NCI-H2171 (cell line): ENCODE measurements around the gene RGL2.
A peak's percentile ranks its signal among the peaks of the same experiment; 100 is the strongest.

Source experiments
- DNase-seq: peaks from one replicate; lab custom pipeline; 2025; lab: John Stamatoyannopoulos, UW

RGL2 gene

GRCh38 chr6:33316603-33317418, 18.1 kb upstream of the RGL2 start:
- DNase-seq, result no peak

- no peak for DNase-seq
Measured at GRCh38 chr6:33315793-33316602, 17.3 kb upstream of the RGL2 start.

- DNase-seq, result no peak
Measured at GRCh38 chr6:33314943-33315792, 16.4 kb upstream of the RGL2 start.

DNA sequence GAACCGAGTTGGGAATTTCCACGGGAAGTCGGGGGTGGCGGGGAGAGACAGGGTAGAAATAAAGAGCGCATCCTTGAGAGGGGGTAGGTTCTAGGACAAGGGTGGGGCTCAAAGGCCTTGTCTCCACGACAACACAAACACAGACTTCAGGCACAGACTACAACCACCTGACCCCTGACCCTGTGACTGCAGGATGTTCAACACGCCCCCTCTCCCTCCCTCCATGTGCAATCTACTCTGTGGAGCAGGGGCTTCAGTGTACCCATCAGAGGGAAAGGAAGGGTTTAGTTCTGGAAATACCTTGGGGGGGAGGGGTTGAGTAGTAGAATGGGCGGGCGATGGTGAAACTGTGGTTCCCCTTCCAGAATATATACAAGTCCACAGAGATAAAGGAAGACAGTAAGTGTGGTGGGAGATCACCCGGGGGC, 15.8 kb upstream of the RGL2 start:
- no peak for DNase-seq

- DNase-seq, result no peak
Measured at GRCh38 chr6:33313709-33314514, 15.2 kb upstream of the RGL2 start, which contains the start of gene TAPBP. Gene TAPBP, minus strand, starts transcription at chr6:33314078. Its CDS starts 37 bp downstream, at chr6:33314041.

GRCh38 chr6:33313105-33313708, 14.5 kb upstream of the RGL2 start:
- DNase-seq, result no peak

DNA sequence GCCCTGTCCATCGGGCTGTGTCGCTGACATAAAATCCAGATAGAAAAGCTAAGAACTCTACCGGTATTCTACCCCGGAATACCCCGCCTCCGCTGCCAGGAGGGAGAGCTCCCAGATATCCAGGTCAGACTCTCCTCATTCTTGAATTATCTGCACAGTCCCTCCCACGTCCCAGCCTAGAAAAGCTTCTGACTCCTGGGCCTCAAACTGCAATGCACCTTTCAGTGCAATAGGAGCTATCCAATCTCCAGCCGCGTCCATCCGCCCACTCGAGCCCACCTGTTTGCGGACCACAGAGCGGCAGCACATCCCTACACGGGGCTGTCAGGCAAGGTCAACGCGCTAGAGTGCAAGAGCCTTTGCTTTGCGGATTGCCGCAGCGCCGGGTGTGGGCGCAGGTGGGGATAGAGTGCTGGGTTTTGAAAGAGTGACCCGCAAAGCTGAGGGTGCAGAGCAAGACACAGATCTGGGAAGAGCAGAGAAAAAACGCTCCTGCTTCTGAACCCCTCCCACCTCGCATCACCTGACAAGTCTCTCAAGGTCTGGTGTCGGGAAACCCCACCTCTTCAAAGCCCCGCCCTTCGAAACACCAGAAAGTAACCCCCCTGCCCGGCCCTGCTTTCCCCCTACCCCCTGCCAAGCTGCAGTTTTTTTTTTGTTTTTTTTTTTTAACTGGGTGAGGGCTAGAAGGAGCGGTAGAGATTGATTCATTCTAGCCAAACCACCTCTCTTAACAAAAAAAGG, 13.8 kb upstream of the RGL2 start:
- peak; percentile 89 for DNase-seq

GRCh38 chr6:33306356-33306755, 7.6 kb upstream of the RGL2 start:
- DNase-seq, result no peak

DNA sequence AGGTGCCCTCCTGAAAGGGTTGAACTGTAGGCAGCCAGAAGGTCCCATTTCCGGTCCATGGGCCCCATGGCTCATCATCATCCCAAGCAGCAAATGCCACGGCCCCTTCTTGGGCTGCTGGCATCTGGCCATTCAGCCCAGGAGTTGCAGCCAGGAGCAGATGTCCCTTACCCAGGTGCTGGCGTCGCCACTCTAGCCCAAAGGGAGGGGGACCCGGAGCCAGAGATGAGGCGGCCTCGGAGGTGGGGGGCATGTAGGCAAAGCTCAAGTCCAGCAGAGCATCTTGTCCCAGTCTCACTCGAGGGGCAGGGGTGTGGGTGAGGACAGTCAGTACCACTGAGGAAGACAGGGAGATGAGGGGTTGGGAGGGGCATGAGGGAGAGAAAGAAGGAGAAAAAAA, 6.3 kb upstream of the RGL2 start:
- DNase-seq, result no peak

GRCh38 chr6:33304216-33304615, 5.5 kb upstream of the RGL2 start:
- no peak for DNase-seq

- no peak for DNase-seq
Measured at GRCh38 chr6:33301877-33302276, 3.1 kb upstream of the RGL2 start.

- peak; percentile 91 for DNase-seq
Measured at GRCh38 chr6:33299237-33299944, 649 bp upstream of the RGL2 start.

DNA sequence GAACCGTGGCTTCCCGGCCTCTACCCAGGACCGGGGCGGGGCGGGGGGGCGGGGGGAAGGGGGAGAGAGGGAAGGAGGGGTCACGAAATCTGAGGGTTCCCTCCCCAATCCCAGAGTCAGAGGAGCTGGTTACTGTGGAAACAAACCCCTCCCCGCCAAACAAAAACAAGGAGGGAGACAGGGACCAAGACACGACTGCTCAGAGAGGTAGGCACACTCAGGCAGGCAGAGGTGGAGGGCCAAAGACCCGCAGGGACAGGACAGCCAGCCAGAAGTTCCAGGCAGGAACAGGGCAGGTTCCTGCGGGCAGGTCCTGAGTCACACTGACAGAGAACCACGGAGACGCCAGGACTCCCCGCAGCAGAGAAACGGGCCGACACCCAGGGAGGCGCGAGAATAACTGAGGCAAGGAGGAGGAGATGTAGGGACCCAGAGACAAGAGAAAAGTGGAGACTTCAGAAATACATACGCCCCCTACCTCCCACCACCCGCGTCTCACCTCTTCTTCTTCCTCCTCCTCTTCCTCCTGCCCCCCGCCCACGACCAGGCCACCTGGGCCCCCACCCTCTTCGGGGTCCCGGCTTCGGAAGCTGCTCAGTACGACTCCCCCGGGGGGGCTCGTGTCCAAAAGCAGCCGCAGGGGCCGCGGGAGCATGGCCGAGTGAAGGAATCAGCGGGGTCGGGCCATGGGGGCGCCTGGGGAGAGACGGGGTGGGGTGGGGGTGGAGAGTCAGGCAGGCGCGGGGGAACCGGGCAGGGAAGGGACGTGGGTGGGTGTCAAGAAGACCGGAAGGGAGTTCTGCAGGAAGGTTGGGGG, 578 bp downstream of the RGL2 start:
- DNase-seq, result no peak

DNA sequence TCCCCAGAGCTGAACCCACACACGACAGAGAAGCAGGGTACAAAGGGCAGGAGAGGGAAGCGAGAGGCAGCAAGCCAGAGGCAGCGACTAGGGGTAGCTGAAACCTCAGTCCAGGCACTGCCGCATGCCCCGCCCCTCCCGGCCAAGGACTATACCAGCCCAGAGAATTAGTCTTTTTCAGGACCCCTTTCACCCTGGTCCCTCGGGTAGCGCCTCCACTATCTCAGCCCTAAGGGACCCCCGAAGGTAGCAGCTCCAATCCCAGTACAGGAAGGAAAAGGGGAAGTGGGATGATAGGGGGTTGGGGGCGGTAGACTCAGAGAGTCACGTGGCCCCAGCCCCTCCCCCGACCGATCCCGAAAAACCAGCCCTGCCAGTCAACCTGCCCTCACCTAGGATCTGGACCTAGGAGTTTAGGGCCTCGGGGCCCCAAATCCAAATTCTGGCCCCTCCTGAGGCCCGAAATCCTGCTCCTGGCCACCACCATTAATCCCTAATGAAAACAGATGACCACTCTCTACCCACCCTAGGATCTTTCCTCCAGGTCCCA, 1.3 kb downstream of the RGL2 start:
- no peak for DNase-seq

DNA sequence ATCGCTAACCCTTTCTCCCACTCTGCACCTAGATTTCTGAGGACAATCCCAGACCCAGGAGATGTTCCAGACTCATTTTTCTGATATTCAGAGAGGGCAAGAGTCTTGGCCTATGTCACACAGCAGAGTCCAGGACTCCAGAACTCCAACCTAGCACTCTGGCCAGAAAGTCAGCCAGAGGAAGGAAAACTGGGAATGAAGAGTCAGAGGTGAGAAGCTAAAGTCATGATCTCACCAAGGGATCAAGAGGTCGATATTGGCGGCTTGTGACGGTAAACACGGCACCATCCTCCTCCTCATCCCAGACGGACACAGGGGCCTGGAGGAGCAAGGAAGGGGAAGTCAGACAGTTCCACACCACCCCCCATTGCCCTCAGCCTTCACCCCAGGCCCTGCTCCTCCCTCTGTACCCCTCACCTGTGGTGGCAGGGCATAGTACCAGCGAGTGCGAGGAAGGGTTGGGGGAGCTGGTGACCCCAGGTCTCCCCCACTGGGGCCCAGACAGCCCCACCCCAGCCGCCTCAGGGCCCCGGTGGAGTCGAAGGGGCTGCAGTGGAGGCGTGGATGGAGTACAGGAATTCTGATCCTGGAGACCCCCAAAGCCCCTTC, 1.8 kb downstream of the RGL2 start:
- no peak for DNase-seq

- DNase-seq, result no peak
Measured at GRCh38 chr6:33295621-33296369, 2.9 kb downstream of the RGL2 start.
